HEK293 (cell line): ENCODE measurements around the gene PEAR1.

Experiments used
- AEBP2 ChIP-seq: fragments of 450-650 bp; formaldehyde crosslinking; IDR thresholded peaks from 2 replicates; pipeline ENCODE4 v1.5.1; 2016; ENCODE audit warnings: missing biosample characterization, missing genetic modification characterization, borderline replicate concordance
- MEIS1 ChIP-seq: sonication (generic); formaldehyde crosslinking; IDR thresholded peaks from 2 replicates; pipeline ENCODE4 v1.8.1; 2022; ENCODE audit warnings: missing genetic modification reagents, mild to moderate bottlenecking, borderline replicate concordance
- ZBTB44 ChIP-seq: fragments of 450-650 bp; IDR thresholded peaks from 2 replicates; pipeline ENCODE4 v1.5.1; 2018; ENCODE audit warnings: missing biosample characterization, mild to moderate bottlenecking, missing genetic modification characterization
- ZBTB48 ChIP-seq: fragments of 450-650 bp; formaldehyde crosslinking; IDR thresholded peaks from 2 replicates; pipeline ENCODE4 v1.5.1; 2016; ENCODE audit warnings: missing biosample characterization, missing genetic modification characterization
- ZNF18 ChIP-seq: fragments of 450-650 bp; formaldehyde crosslinking; IDR thresholded peaks from 2 replicates; pipeline ENCODE4 v1.5.1; 2016; ENCODE audit warnings: missing biosample characterization, missing genetic modification characterization
- ZNF266 ChIP-seq: fragments of 450-650 bp; formaldehyde crosslinking; IDR thresholded peaks from 2 replicates; pipeline ENCODE4 v1.5.1; 2016; ENCODE audit warnings: missing biosample characterization, missing genetic modification characterization, low read depth
- ZNF324 ChIP-seq: fragments of 450-650 bp; formaldehyde crosslinking; IDR thresholded peaks from 2 replicates; pipeline ENCODE4 v1.5.1; 2016; ENCODE audit warnings: missing biosample characterization, missing genetic modification characterization
- ZNF416 ChIP-seq: fragments of 450-650 bp; formaldehyde crosslinking; IDR thresholded peaks from 2 replicates; pipeline ENCODE4 v1.5.1; 2016; ENCODE audit warnings: missing biosample characterization, missing genetic modification characterization
- ZNF48 ChIP-seq: fragments of 450-650 bp; formaldehyde crosslinking; IDR thresholded peaks from 2 replicates; pipeline ENCODE4 v1.5.1; 2016; ENCODE audit warnings: missing biosample characterization, missing genetic modification characterization
- ZNF501 ChIP-seq: fragments of 450-650 bp; formaldehyde crosslinking; IDR thresholded peaks from 2 replicates; pipeline ENCODE4 v1.5.1; 2016; ENCODE audit warnings: missing biosample characterization, missing genetic modification characterization
- ZNF596 ChIP-seq: fragments of 450-650 bp; IDR thresholded peaks from 2 replicates; pipeline ENCODE4 v1.5.0; 2018; ENCODE audit warnings: missing biosample characterization, mild to moderate bottlenecking, missing genetic modification characterization, moderate library complexity
- ZNF664 ChIP-seq: fragments of 450-650 bp; formaldehyde crosslinking; IDR thresholded peaks from 2 replicates; pipeline ENCODE4 v1.5.1; 2016; ENCODE audit warnings: missing biosample characterization, missing genetic modification characterization
- ZNF670 ChIP-seq: fragments of 450-650 bp; formaldehyde crosslinking; IDR thresholded peaks from 2 replicates; pipeline ENCODE4 v1.5.1; 2016; ENCODE audit warnings: missing biosample characterization, missing genetic modification characterization, low read depth
- ZSCAN16 ChIP-seq: fragments of 450-650 bp; formaldehyde crosslinking; IDR thresholded peaks from 2 replicates; pipeline ENCODE4 v1.5.1; 2016; ENCODE audit warnings: missing biosample characterization, missing genetic modification characterization
- ZSCAN30 ChIP-seq: fragments of 450-650 bp; IDR thresholded peaks from 2 replicates; pipeline ENCODE4 v1.5.1; 2018; ENCODE audit warnings: missing biosample characterization, mild to moderate bottlenecking, missing genetic modification characterization, moderate library complexity
- TF ChIP-seq, protein P1 (sequence below): fragments of 450-650 bp; formaldehyde crosslinking; IDR thresholded peaks from 2 replicates; pipeline ENCODE4 v1.5.0; 2017; ENCODE audit warnings: missing biosample characterization, missing genetic modification characterization, borderline replicate concordance
- TF ChIP-seq, protein P2 (sequence below): fragments of 450-650 bp; formaldehyde crosslinking; conservative IDR thresholded peaks from 2 replicates; pipeline ENCODE4 v1.5.1; 2016; ENCODE audit warnings: low read depth, missing biosample characterization, missing genetic modification characterization
- TF ChIP-seq, protein P3 (sequence below): fragments of 450-650 bp; formaldehyde crosslinking; IDR thresholded peaks from 2 replicates; pipeline ENCODE4 v1.5.1; 2016; ENCODE audit warnings: missing biosample characterization, missing genetic modification characterization
- TF ChIP-seq, protein P4 (sequence below): fragments of 450-650 bp; formaldehyde crosslinking; IDR thresholded peaks from 2 replicates; pipeline ENCODE4 v1.5.1; 2016; ENCODE audit warnings: missing biosample characterization, missing genetic modification characterization
- TF ChIP-seq, protein P5 (sequence below): fragments of 450-650 bp; formaldehyde crosslinking; IDR thresholded peaks from 2 replicates; pipeline ENCODE4 v1.5.1; 2016; ENCODE audit warnings: missing biosample characterization, missing genetic modification characterization

Gene PEAR1

GRCh38 chr1:156860113-156860627 lies 33.3 kb upstream of the PEAR1 start (continued):
- TF ChIP-seq, protein P1, sequence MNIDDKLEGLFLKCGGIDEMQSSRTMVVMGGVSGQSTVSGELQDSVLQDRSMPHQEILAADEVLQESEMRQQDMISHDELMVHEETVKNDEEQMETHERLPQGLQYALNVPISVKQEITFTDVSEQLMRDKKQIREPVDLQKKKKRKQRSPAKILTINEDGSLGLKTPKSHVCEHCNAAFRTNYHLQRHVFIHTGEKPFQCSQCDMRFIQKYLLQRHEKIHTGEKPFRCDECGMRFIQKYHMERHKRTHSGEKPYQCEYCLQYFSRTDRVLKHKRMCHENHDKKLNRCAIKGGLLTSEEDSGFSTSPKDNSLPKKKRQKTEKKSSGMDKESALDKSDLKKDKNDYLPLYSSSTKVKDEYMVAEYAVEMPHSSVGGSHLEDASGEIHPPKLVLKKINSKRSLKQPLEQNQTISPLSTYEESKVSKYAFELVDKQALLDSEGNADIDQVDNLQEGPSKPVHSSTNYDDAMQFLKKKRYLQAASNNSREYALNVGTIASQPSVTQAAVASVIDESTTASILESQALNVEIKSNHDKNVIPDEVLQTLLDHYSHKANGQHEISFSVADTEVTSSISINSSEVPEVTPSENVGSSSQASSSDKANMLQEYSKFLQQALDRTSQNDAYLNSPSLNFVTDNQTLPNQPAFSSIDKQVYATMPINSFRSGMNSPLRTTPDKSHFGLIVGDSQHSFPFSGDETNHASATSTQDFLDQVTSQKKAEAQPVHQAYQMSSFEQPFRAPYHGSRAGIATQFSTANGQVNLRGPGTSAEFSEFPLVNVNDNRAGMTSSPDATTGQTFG: no peak
- TF ChIP-seq ZSCAN16: no peak
- TF ChIP-seq, protein P2, sequence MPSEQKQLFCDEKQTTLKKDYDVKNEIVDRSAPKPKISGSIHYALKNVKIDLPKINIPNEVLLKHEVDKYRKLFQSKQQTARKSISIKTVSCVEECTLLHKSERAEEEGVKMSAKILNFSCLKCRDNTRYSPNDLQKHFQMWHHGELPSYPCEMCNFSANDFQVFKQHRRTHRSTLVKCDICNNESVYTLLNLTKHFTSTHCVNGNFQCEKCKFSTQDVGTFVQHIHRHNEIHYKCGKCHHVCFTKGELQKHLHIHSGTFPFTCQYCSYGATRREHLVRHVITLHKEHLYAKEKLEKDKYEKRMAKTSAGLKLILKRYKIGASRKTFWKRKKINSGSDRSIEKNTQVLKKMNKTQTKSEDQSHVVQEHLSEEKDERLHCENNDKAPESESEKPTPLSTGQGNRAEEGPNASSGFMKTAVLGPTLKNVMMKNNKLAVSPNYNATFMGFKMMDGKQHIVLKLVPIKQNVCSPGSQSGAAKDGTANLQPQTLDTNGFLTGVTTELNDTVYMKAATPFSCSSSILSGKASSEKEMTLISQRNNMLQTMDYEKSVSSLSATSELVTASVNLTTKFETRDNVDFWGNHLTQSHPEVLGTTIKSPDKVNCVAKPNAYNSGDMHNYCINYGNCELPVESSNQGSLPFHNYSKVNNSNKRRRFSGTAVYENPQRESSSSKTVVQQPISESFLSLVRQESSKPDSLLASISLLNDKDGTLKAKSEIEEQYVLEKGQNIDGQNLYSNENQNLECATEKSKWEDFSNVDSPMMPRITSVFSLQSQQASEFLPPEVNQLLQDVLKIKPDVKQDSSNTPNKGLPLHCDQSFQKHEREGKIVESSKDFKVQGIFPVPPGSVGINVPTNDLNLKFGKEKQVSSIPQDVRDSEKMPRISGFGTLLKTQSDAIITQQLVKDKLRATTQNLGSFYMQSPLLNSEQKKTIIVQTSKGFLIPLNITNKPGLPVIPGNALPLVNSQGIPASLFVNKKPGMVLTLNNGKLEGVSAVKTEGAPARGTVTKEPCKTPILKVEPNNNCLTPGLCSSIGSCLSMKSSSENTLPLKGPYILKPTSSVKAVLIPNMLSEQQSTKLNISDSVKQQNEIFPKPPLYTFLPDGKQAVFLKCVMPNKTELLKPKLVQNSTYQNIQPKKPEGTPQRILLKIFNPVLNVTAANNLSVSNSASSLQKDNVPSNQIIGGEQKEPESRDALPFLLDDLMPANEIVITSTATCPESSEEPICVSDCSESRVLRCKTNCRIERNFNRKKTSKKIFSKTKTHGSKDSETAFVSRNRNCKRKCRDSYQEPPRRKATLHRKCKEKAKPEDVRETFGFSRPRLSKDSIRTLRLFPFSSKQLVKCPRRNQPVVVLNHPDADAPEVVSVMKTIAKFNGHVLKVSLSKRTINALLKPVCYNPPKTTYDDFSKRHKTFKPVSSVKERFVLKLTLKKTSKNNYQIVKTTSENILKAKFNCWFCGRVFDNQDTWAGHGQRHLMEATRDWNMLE (tag by site-specific recombination): no peak
- TF ChIP-seq ZNF596 (tag by site-specific recombination): no peak
- TF ChIP-seq, protein P3, sequence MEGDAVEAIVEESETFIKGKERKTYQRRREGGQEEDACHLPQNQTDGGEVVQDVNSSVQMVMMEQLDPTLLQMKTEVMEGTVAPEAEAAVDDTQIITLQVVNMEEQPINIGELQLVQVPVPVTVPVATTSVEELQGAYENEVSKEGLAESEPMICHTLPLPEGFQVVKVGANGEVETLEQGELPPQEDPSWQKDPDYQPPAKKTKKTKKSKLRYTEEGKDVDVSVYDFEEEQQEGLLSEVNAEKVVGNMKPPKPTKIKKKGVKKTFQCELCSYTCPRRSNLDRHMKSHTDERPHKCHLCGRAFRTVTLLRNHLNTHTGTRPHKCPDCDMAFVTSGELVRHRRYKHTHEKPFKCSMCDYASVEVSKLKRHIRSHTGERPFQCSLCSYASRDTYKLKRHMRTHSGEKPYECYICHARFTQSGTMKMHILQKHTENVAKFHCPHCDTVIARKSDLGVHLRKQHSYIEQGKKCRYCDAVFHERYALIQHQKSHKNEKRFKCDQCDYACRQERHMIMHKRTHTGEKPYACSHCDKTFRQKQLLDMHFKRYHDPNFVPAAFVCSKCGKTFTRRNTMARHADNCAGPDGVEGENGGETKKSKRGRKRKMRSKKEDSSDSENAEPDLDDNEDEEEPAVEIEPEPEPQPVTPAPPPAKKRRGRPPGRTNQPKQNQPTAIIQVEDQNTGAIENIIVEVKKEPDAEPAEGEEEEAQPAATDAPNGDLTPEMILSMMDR (tag by site-specific recombination): peak; percentile 90
- no peak for TF ChIP-seq ZNF18 (tag by site-specific recombination)
- TF ChIP-seq ZSCAN30 (tag by site-specific recombination): no peak
- TF ChIP-seq, protein P4, sequence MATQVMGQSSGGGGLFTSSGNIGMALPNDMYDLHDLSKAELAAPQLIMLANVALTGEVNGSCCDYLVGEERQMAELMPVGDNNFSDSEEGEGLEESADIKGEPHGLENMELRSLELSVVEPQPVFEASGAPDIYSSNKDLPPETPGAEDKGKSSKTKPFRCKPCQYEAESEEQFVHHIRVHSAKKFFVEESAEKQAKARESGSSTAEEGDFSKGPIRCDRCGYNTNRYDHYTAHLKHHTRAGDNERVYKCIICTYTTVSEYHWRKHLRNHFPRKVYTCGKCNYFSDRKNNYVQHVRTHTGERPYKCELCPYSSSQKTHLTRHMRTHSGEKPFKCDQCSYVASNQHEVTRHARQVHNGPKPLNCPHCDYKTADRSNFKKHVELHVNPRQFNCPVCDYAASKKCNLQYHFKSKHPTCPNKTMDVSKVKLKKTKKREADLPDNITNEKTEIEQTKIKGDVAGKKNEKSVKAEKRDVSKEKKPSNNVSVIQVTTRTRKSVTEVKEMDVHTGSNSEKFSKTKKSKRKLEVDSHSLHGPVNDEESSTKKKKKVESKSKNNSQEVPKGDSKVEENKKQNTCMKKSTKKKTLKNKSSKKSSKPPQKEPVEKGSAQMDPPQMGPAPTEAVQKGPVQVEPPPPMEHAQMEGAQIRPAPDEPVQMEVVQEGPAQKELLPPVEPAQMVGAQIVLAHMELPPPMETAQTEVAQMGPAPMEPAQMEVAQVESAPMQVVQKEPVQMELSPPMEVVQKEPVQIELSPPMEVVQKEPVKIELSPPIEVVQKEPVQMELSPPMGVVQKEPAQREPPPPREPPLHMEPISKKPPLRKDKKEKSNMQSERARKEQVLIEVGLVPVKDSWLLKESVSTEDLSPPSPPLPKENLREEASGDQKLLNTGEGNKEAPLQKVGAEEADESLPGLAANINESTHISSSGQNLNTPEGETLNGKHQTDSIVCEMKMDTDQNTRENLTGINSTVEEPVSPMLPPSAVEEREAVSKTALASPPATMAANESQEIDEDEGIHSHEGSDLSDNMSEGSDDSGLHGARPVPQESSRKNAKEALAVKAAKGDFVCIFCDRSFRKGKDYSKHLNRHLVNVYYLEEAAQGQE (tag by site-specific recombination): peak; percentile 91
- TF ChIP-seq, protein P5, sequence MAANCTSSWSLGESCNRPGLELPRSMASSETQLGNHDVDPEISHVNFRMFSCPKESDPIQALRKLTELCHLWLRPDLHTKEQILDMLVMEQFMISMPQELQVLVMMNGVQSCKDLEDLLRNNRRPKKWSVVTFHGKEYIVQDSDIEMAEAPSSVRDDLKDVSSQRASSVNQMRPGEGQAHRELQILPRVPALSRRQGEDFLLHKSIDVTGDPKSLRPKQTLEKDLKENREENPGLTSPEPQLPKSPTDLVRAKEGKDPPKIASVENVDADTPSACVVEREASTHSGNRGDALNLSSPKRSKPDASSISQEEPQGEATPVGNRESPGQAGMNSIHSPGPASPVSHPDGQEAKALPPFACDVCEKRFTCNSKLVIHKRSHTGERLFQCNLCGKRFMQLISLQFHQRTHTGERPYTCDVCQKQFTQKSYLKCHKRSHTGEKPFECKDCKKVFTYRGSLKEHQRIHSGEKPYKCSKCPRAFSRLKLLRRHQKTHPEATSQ (tag by site-specific recombination): no peak
- TF ChIP-seq MEIS1 (CRISPR knock-in tag): no peak
- TF ChIP-seq ZNF670: no peak
- no peak for TF ChIP-seq ZNF48 (tag by site-specific recombination)
- TF ChIP-seq ZNF324: 0 out of 2 replicates have a peak, but pooled peaks have one; percentile 35
- no peak for TF ChIP-seq ZBTB48 (tag by site-specific recombination)
- no peak for TF ChIP-seq ZNF266
- no peak for TF ChIP-seq ZNF416 (tag by site-specific recombination)
- no peak for TF ChIP-seq ZBTB44 (tag by site-specific recombination)
- no peak for TF ChIP-seq ZNF664 (tag by site-specific recombination)
- no peak; the same call in 1 of the 2 replicates for TF ChIP-seq ZNF501 (tag by site-specific recombination)
- TF ChIP-seq AEBP2 (tag by site-specific recombination): no peak
